Tibial nerve (tissue), 3 donors: ENCODE results near the gene MPEG1.

Experiments
- CTCF ChIP-seq, 5 experiments: fragments of 200-600 bp in 3 of 5; fragments of 450-650 bp in 2 of 5; sonication (generic) in 3 of 5; IDR thresholded peaks; one replicate each; pipeline ENCODE4 v1.5.1; 2016 to 2019; ENCODE audit warnings: antibody characterized with exemption in 5 of 5, mild to moderate bottlenecking in 3 of 5, moderate library complexity in 2 of 5
- POLR2A ChIP-seq, 2 donors: fragments of 450-650 bp; IDR thresholded peaks; one replicate each; pipeline ENCODE4 v1.6.1; 2017; ENCODE audit warnings: antibody characterized with exemption in 2 of 2, mild to moderate bottlenecking in 2 of 2, moderate library complexity in 2 of 2

GRCh38 chr11:59214141-59214893 lies 1.6 kb upstream of the MPEG1 start:
- TF ChIP-seq CTCF (IDR thresholded peaks at IDR 0.05) (no peak), POLR2A (IDR thresholded peaks at IDR 0.05) (no peak)
